OCI-LY1 (cell line): ENCODE data around the gene KCNT2.

Experiments
- H2AFZ ChIP-seq: fragments of 200-600 bp; sonication (generic), shearing (Covaris generic); 2 replicates; pipeline ENCODE4 v1.6.0; 2014; ENCODE audit warnings: antibody characterized with exemption, mild to moderate bottlenecking, low read length
- H3F3A ChIP-seq: fragments of 200-600 bp; sonication (generic), shearing (Covaris generic); 2 replicates; pipeline ENCODE4 v1.6.0; 2014; ENCODE audit warnings: mild to moderate bottlenecking, antibody characterized with exemption, low read length, moderate library complexity; ENCODE audit not compliant: insufficient read depth
- H3K27ac ChIP-seq: fragments of 200-600 bp; sonication (generic); 2 replicates; pipeline ENCODE4 v1.5.1; 2014; ENCODE audit warnings: low read length, mixed run types, mild to moderate bottlenecking, low read depth; ENCODE audit not compliant: poor library complexity, severe bottlenecking
- H3K27me3 ChIP-seq: fragments of 200-600 bp; sonication (generic); 2 replicates; pipeline ENCODE4 v1.6.0; 2014; ENCODE audit warnings: antibody characterized with exemption, mild to moderate bottlenecking, low read length, moderate library complexity; ENCODE audit not compliant: insufficient read depth
- H3K36me3 ChIP-seq: fragments of 200-600 bp; sonication (generic); 2 replicates; pipeline ENCODE4 v1.6.1; 2014; ENCODE audit warnings: mild to moderate bottlenecking, antibody characterized with exemption, low read length, moderate library complexity, mixed read lengths; ENCODE audit not compliant: insufficient read depth
- H3K4me1 ChIP-seq: fragments of 200-600 bp; sonication (generic); 2 replicates; pipeline ENCODE4 v1.5.1; 2014; ENCODE audit warnings: mild to moderate bottlenecking, low read length, moderate library complexity; ENCODE audit not compliant: insufficient read depth, severe bottlenecking
- H3K4me2 ChIP-seq: fragments of 200-600 bp; sonication (generic), shearing (Covaris generic); 2 replicates; pipeline ENCODE4 v1.6.1; 2014; ENCODE audit warnings: low read length
- H3K4me3 ChIP-seq: fragments of 200-600 bp; sonication (generic); 2 replicates; pipeline ENCODE4 v1.5.1; 2014; ENCODE audit warnings: low read length, low read depth, mild to moderate bottlenecking, mixed read lengths; ENCODE audit not compliant: poor library complexity, severe bottlenecking
- H3K79me2 ChIP-seq: fragments of 200-600 bp; shearing (Covaris generic); 2 replicates; pipeline ENCODE4 v1.6.1; 2016; ENCODE audit warnings: mixed run types, low read length, mixed read lengths; ENCODE audit not compliant: insufficient read depth
- H3K9ac ChIP-seq: fragments of 200-600 bp; sonication (generic), shearing (Covaris generic); 2 replicates; pipeline ENCODE4 v1.6.1; 2014; ENCODE audit warnings: mild to moderate bottlenecking, low read length, mixed read lengths
- H3K9me2 ChIP-seq: fragments of 200-600 bp; sonication (generic), shearing (Covaris generic); 2 replicates; pipeline ENCODE4 v1.6.1; 2014; ENCODE audit warnings: low read depth, mild to moderate bottlenecking, low read length, mixed read lengths
- H3K9me3 ChIP-seq: fragments of 200-600 bp; shearing (Covaris generic); 2 replicates; pipeline ENCODE4 v1.6.1; 2014; ENCODE audit warnings: low read length, mixed read lengths
- H4K20me1 ChIP-seq: fragments of 200-600 bp; sonication (generic), shearing (Covaris generic); 2 replicates; pipeline ENCODE4 v1.6.0; 2016; ENCODE audit warnings: mild to moderate bottlenecking, low read length; ENCODE audit not compliant: insufficient read depth
- EZH2 ChIP-seq: fragments of 200-600 bp; sonication (generic), shearing (Covaris generic); IDR thresholded peaks from 2 replicates; pipeline ENCODE4 v1.8.0; 2017; ENCODE audit warnings: borderline replicate concordance, mixed run types, mild to moderate bottlenecking, antibody characterized with exemption, low read length, moderate library complexity, mixed read lengths
- TF ChIP-seq, protein P1 (sequence below): fragments of 200-600 bp; sonication (generic), shearing (Covaris generic); IDR thresholded peaks from 2 replicates; pipeline ENCODE4 v1.5.1; 2017; ENCODE audit warnings: mild to moderate bottlenecking, antibody characterized with exemption, low read length, moderate library complexity, mixed read lengths

The KCNT2 gene

DNA sequence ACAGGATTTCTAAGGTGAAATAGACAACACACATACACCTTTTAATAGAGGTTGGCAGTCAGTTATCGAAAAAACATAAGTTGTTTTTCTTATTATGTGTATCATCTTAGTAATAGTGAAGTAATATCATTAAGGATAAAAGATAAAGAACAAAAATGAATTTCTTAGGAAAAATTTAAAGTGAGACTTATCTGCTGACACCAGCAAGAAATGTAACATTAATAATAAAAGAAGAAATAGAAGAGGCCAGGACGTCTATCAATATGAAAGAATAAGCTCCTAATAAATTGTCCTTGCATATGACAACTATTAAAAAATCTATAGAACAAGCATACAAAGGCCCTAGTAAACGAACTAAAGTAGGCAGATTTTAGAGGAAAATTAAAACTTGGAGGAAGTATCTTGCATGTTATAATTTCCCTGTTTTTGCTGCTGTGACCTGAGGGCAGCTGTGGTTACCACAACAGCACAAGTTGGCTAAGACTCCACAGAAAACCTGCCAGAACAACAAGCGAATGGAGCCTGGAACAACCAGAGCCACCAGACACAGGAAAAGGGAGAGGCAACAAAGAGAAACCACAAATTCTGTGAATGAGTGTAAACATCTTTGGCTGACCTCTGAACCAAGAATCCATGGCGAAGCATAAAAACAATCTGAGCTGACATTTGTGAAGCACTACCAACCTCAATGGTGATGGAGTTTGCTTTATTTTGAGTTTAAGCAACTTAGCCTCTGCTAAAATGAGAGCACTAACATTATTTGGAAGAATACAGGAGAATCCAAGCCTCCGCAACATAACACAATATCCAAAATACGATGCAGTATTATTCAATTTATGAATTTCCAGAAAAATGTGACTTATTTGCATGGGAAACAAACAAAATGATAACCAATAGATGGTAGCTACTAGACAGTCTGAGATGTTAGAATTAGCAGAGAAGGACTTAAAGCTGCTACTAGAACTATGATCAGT lies 207.5 kb downstream of the KCNT2 start:
- Histone ChIP-seq H3F3A (no peaks in the 10 kb centered on the region), H3K4me2 (no peak overlapping the region), H3K9me2 (no peaks in the 10 kb centered on the region), H3K9ac (no peak overlapping the region), H3K4me3 (no peak overlapping the region), H2AFZ (no peak overlapping the region), H4K20me1 (no peaks in the 10 kb centered on the region), H3K27ac (no peak overlapping the region), H3K27me3 (no peaks in the 10 kb centered on the region), H3K9me3 (no peaks in the 10 kb centered on the region), H3K4me1 (no peaks in the 10 kb centered on the region), H3K36me3 (no peaks in the 10 kb centered on the region), H3K79me2 (no peaks in the 10 kb centered on the region)
- no peak for TF ChIP-seq EZH2
- TF ChIP-seq, protein P1, sequence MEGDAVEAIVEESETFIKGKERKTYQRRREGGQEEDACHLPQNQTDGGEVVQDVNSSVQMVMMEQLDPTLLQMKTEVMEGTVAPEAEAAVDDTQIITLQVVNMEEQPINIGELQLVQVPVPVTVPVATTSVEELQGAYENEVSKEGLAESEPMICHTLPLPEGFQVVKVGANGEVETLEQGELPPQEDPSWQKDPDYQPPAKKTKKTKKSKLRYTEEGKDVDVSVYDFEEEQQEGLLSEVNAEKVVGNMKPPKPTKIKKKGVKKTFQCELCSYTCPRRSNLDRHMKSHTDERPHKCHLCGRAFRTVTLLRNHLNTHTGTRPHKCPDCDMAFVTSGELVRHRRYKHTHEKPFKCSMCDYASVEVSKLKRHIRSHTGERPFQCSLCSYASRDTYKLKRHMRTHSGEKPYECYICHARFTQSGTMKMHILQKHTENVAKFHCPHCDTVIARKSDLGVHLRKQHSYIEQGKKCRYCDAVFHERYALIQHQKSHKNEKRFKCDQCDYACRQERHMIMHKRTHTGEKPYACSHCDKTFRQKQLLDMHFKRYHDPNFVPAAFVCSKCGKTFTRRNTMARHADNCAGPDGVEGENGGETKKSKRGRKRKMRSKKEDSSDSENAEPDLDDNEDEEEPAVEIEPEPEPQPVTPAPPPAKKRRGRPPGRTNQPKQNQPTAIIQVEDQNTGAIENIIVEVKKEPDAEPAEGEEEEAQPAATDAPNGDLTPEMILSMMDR: no peak

DNA sequence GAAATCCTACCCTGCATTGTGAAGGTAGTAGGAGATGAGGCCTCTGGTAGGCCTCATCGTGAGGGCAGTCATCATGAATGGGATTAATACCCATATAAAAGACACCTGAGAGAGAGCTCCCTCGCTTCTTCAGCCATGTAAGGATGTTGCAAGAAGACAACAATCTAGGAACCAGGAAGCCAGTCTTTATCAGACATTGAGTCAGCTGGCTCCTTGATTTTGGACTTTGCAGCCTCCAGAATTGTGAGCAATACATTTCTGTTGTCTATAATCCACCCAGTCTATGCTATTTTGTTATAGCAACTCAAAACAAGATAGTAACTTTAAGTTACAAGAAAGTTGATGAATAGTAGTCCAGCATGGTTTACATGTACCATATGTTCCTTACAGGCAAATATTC lies 208.5 kb downstream of the KCNT2 start:
- Histone ChIP-seq H2AFZ (no peak overlapping the region), H3F3A (no peaks in the 10 kb centered on the region), H3K9me2 (no peaks in the 10 kb centered on the region), H3K9me3 (no peaks in the 10 kb centered on the region), H3K36me3 (no peaks in the 10 kb centered on the region), H3K4me1 (no peaks in the 10 kb centered on the region), H3K4me2 (no peak overlapping the region), H3K79me2 (no peaks in the 10 kb centered on the region), H3K4me3 (no peak overlapping the region), H3K27me3 (no peaks in the 10 kb centered on the region), H4K20me1 (no peaks in the 10 kb centered on the region), H3K27ac (no peak overlapping the region), H3K9ac (no peak overlapping the region)
- TF ChIP-seq EZH2: no peak
- TF ChIP-seq, protein P1: no peak

DNA sequence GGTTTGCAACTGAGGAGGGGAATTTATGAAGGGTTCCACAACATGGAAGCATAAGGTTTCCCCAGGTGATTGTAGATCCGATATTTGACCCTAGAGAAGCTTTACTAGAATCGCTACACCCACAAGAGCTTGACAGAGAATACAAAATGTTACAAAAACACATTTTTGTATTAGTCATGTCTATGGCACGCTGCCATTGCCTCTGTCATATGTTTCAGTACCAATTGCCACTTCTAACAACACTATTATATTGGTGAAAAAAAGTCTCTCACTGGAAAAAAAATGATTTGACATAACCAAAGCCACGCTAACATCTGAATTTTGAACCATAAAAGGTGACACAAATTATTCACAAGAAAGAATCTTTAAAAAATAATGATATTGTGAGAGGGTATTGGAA lies 214.5 kb downstream of the KCNT2 start:
- Histone ChIP-seq H3K9me3 (no peaks in the 10 kb centered on the region), H3K27me3 (no peaks in the 10 kb centered on the region), H3F3A (no peaks in the 10 kb centered on the region), H2AFZ (no peak overlapping the region), H3K36me3 (no peaks in the 10 kb centered on the region), H3K79me2 (no peaks in the 10 kb centered on the region), H3K4me1 (no peaks in the 10 kb centered on the region), H3K9ac (no peak overlapping the region), H3K4me2 (no peak overlapping the region), H3K27ac (no peak overlapping the region), H3K4me3 (no peak overlapping the region), H3K9me2 (no peaks in the 10 kb centered on the region), H4K20me1 (no peaks in the 10 kb centered on the region)
- TF ChIP-seq, protein P1: no peak
- no peak for TF ChIP-seq EZH2
